GM12872 (cell line): ENCODE data around the gene SSBP2.

ENCODE experiments used
- CTCF ChIP-seq: IDR thresholded peaks from 3 replicates; pipeline ENCODE4 v1.5.1; 2011; ENCODE audit warnings: low read depth, mild to moderate bottlenecking, low read length, moderate library complexity; ENCODE audit not compliant: insufficient read depth

Gene SSBP2

GRCh38 chr5:81363093-81363871, 387.6 kb downstream of the SSBP2 start:
- no peak for TF ChIP-seq CTCF
